GM19452 (cell line): Measurements from ENCODE around the gene CCIN.
"Not testable (repeated sequence)": the region's sequence is repeated elsewhere in the genome, so short reads cannot be mapped to it uniquely, and the experiment has no call there.

Experiments used
- ATAC-seq: cut with Tn5 transposase; IDR thresholded peaks from one replicate; pipeline ENCODE4 v1.9.1; 2021; ENCODE audit not compliant: unreplicated experiment

Gene CCIN

GRCh38 chr9:36158122-36158521 is 11.1 kb upstream of the CCIN start:
- no peak for ATAC-seq

DNA sequence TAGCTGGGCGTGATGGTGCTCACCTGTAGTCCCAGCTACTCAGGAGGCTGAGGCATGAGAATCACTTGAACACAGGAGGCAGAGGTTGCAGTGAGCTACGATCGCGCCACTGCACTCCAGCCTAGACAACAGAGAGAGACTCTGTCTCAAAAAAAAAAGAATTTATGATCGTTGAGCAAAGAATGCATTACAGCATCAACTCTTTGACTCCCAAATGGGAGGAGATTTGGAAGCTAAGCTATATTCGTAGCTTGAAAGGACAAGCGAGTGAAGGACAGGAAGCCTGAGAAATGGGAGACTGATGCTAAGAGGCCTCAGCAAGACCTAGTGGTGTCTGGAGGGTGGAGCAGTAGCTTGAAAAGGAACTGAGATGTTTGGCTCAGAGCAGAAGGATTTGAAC is 10.3 kb upstream of the CCIN start:
- no peak for ATAC-seq

GRCh38 chr9:36159509-36159908 is 9.7 kb upstream of the CCIN start:
- not testable (repeated sequence) for ATAC-seq

- not testable (repeated sequence) for ATAC-seq
Measured at GRCh38 chr9:36160126-36160525, 9.1 kb upstream of the CCIN start.

DNA sequence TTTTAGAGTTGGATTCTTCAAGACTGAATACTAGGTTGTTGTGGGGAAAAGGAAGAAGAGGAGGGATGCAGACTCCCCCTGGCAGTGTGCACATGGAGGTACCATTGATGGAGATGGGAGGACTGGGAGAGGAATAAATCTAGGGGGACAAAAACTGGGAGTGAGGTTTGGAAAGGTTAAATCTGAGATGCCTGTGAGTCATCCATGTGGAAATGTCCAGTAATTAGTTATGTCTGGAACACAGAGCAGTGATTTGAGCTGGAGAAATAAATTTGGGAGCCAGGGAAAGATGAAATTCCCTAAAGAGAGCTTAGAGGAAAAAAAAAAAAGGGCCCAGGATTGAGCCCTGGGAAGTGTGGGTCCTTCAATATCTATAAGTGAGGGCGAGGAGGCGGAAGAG is 8.0 kb upstream of the CCIN start:
- no peak for ATAC-seq

DNA sequence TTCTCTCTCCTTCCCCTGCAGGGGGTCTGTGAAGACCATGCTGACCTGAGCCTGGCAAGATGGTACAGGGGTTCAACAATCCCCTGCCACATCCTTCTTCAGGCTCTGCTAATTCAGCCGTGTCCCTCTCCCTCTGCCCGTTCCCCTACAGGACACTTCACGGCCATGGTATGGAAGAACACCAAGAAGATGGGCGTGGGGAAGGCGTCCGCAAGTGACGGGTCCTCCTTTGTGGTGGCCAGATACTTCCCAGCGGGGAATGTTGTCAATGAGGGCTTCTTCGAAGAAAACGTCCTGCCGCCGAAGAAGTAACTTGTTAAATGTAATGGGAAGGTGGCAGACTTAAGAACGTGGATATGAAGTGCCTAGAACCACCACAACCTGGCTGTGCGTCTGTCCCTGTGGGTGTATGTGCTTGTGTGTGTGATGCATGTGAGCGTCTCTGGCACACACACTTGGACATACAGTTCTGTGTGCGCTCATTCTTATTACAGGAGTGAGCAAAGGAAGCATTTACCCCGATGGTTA is 6.9 kb upstream of the CCIN start:
- ATAC-seq = no peak

- no peak for ATAC-seq
Measured at GRCh38 chr9:36163049-36163785, 6.0 kb upstream of the CCIN start.

GRCh38 chr9:36163786-36164170 is 5.4 kb upstream of the CCIN start:
- no peak for ATAC-seq

GRCh38 chr9:36164372-36164771 is 4.8 kb upstream of the CCIN start:
- no peak for ATAC-seq

DNA sequence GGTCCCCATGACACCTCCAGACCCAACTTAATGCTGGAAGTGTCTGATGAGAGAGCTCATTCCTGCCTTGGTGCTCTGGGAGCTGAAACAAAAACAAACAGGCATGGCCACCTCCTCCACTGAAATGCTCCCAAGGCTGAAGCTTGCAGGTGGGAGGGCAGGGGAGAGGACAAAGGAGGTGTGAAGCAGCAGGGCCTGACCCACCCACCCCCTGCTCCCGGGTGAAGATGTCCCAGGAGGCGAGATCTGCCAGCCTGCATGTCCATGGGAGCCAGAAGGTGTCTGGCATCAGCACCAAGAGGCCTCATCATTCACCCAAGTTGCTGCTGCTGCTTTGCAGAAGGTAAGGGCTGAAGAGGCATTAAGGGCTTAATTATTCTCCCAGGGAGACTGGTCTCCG is 4.2 kb upstream of the CCIN start:
- ATAC-seq = no peak

GRCh38 chr9:36165826-36166167 is 3.4 kb upstream of the CCIN start:
- ATAC-seq = no peak

- peak; percentile 90 for ATAC-seq
Measured at GRCh38 chr9:36166168-36166927, 2.8 kb upstream of the CCIN start.

GRCh38 chr9:36169708-36170107 is 520 bp downstream of the CCIN start:
- no peak for ATAC-seq

DNA sequence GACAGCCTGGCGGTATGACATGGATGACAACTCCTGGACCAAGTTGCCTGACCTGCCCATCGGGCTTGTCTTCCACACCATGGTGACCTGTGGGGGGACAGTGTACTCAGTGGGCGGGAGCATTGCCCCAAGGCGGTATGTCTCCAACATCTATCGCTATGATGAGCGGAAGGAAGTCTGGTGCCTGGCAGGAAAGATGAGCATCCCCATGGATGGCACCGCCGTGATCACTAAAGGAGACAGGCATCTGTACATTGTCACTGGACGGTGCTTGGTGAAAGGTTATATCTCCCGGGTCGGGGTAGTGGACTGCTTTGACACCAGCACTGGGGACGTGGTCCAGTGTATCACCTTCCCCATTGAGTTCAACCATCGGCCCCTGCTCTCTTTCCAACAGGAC is 1.3 kb downstream of the CCIN start:
- no peak for ATAC-seq

DNA sequence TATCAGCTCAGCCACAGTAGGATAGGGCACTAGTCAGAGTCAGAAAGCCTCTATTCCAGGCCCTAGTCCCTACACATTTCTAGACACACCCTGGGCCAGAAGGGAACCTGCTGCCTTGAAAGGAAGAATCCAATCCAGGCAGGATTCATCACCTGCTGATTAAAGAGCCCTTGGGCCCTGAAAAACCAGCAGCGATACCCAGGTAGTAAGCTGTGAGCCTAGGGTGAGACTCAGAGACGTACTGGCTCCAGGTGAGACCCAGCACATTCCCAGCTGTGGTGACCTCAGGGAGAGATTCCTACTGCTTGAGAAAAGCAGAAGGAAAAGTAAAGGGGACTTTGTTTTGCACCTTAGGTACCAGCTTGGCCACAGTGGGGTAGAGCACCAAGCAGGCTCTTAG is 4.7 kb downstream of the CCIN start:
- no peak for ATAC-seq

GRCh38 chr9:36174271-36174670 is 5.1 kb downstream of the CCIN start:
- ATAC-seq = no peak

DNA sequence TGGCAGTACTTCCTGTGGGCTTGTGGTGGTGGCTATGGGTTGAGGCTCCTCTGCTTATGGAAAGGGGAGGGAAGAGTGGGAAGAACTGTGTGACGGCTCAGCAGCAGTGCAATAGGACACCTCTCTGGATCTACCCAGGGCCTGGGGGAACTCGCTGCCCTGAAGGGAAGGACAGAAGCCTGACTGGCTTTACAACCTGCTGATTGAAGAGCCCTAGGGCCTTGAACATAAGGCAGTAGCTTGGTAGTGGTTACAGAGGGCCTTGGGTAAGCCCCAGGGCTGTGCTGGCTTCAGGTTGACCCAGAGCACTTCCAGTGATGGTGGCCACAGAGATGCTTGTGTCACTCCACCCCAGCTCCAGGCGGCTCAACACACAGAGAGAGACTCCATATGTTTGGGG is 5.5 kb downstream of the CCIN start:
- no peak for ATAC-seq

DNA sequence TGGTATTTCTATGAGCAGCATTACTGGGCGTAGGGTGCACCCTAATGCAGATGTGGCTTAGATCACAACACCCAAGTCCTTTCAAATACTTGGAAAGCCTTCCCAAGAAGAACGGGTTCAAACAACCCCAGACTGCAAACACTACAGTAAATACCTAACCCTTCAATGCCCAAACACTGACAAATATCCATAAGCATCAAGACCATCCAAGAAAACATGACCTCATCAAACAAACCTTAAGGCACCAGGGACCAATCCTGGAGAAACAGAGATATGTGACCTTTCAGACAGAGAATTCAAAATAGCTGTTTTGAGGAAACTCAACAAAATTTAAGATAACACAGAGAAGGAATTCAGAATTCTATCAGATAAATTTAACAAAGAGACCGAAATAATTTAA is 6.0 kb downstream of the CCIN start:
- not testable (repeated sequence) for ATAC-seq

DNA sequence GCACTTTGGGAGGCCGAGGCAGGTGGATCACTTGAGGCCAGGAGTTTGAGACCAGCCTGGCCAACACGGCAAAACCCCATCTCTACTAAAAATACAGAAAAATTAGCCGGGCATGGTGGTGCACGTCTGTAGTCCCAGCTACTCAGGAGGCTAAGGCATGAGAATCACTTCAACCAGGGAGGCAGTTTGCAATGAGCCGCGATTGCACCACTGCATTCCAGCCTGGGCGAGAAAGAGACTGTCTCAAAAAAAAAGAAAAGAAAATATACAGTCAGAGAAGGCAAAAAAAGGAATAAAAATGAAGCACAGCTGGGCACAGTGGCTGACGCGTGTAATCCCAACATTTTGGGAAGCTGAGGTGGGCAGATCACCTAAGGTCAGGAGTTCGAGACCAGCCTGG is 7.3 kb downstream of the CCIN start:
- ATAC-seq = not testable (repeated sequence)

GRCh38 chr9:36177571-36177970 is 8.4 kb downstream of the CCIN start:
- ATAC-seq = no peak

- not testable (repeated sequence) for ATAC-seq
Measured at GRCh38 chr9:36180243-36180642, 11.1 kb downstream of the CCIN start.

- ATAC-seq = no peak
Measured at GRCh38 chr9:36187414-36187813, 18.2 kb downstream of the CCIN start.
